H1 (cell line): ENCODE measurements around the gene ABI3BP. TPM values are rescaled to one million over a fixed set of nuclear protein-coding genes. Genes with fewer than 3 reads are reported as not detected.

Experiments
- CTCF ChIA-PET: fragments of 300-600 bp; sonication (Branson Sonifier 250); formaldehyde crosslinking; loops from one replicate; lab custom pipeline; 2021; ENCODE audit not compliant: partially characterized antibody; lab: Charles Lee
- POLR2A ChIA-PET: fragments of 300-600 bp; sonication (Branson Sonifier 250); formaldehyde crosslinking; loops from one replicate; lab custom pipeline; 2021; ENCODE audit warnings: inconsistent platforms; ENCODE audit not compliant: partially characterized antibody; lab: Charles Lee
- DNase-seq, 2 experiments: peaks; one replicate each; pipeline versions ENCODE4 v3.0.0 to v3.0.0-alpha.2; 2010 to 2022; ENCODE audit warnings: low spot score in 2 of 2, low read depth in 1 of 2, mixed read lengths in 1 of 2
- FAIRE-seq: peaks from 2 replicates; lab custom pipeline; 2011; peaks lifted over from hg19 to GRCh38; lab: Jason Lieb, UNC
- H2AFZ ChIP-seq: 2 replicates; pipeline ENCODE4 v1.8.1; 2012; ENCODE audit warnings: low read length, inconsistent platforms
- H2AK5ac ChIP-seq: 2 replicates; pipeline ENCODE4 v1.6.1; 2013; ENCODE audit warnings: low read depth, low read length
- H2BK120ac ChIP-seq: replicated peaks from 2 replicates; pipeline ENCODE3; 2013; ENCODE audit warnings: low read depth, low read length, inconsistent platforms
- H2BK12ac ChIP-seq: 2 replicates; pipeline ENCODE4 v1.6.1; 2013; ENCODE audit warnings: low read depth, low read length
- H2BK15ac ChIP-seq: 2 replicates; pipeline ENCODE4 v1.6.1; 2013; ENCODE audit warnings: low read length
- H2BK20ac ChIP-seq: 2 replicates; pipeline ENCODE4 v1.6.1; 2013; ENCODE audit warnings: low read length
- H2BK5ac ChIP-seq: 2 replicates; pipeline ENCODE4 v1.6.1; 2013; ENCODE audit warnings: low read depth, low read length
- H3K14ac ChIP-seq: 2 replicates; pipeline ENCODE4 v1.6.1; 2013; ENCODE audit warnings: inconsistent platforms; ENCODE audit not compliant: insufficient read length
- H3K18ac ChIP-seq: 2 replicates; pipeline ENCODE4 v1.6.1; 2013; ENCODE audit warnings: low read length; ENCODE audit errors: extremely low read depth
- H3K23ac ChIP-seq: 2 replicates; pipeline ENCODE4 v1.6.1; 2013; ENCODE audit warnings: inconsistent platforms; ENCODE audit not compliant: insufficient read length
- H3K23me2 ChIP-seq: 2 replicates; pipeline ENCODE4 v1.6.1; 2013; ENCODE audit warnings: low read depth, low read length
- H3K27ac ChIP-seq: 2 replicates; pipeline ENCODE4 v1.6.1; 2011; ENCODE audit warnings: low read depth, low read length, inconsistent platforms
- H3K27me3 ChIP-seq, 4 experiments: replicated peaks in 1 of 4; 1 replicate in 1 of 4; 2 replicates in 3 of 4; pipeline versions ENCODE4 v1.6.1 to v1.8.1; 2011 to 2013; ENCODE audit warnings: low read length in 3 of 4, mild to moderate bottlenecking in 3 of 4, inconsistent platforms in 2 of 4, mixed read lengths in 2 of 4, moderate library complexity in 1 of 4; ENCODE audit not compliant: control insufficient read depth in 3 of 4, insufficient read depth in 3 of 4; ENCODE audit errors: extremely low read depth in 1 of 4
- H3K36me3 ChIP-seq, 4 experiments: 2 replicates each; pipeline versions ENCODE4 v1.6.1 to v1.8.1; 2011 to 2013; ENCODE audit warnings: mild to moderate bottlenecking in 4 of 4, low read length in 3 of 4, moderate library complexity in 2 of 4, control low read depth in 1 of 4, inconsistent platforms in 1 of 4; ENCODE audit not compliant: insufficient read depth in 4 of 4, control insufficient read depth in 2 of 4
- H3K4ac ChIP-seq: replicated peaks from 2 replicates; pipeline ENCODE3; 2013; ENCODE audit warnings: low read length, low read depth, mixed read lengths, inconsistent platforms; ENCODE audit not compliant: insufficient read length
- H3K4me1 ChIP-seq, 4 experiments: replicated peaks in 1 of 4; 1 replicate in 1 of 4; 2 replicates in 3 of 4; pipeline versions ENCODE4 v1.6.1 to v1.8.1; 2011 to 2013; ENCODE audit warnings: low read length in 3 of 4, inconsistent platforms in 2 of 4, mixed read lengths in 1 of 4; ENCODE audit not compliant: insufficient read depth in 4 of 4, control insufficient read depth in 3 of 4
- H3K4me2 ChIP-seq, 2 experiments: 2 replicates each; pipeline versions ENCODE4 v1.6.1 to v1.8.1; 2011 to 2013; ENCODE audit warnings: low read depth in 2 of 2, low read length in 2 of 2, control low read depth in 1 of 2, inconsistent platforms in 1 of 2, mild to moderate bottlenecking in 1 of 2; ENCODE audit not compliant: insufficient read depth in 1 of 2
- H3K4me3 ChIP-seq, 4 experiments: fragments of 200-600, 300-600 bp in 1 of 4; sonication (generic), shearing (Covaris generic), sonication (Bioruptor Twin) in 1 of 4; 2 replicates each; pipeline versions ENCODE4 v1.5.1 to v1.8.1; 2011 to 2016; ENCODE audit warnings: low read length in 4 of 4, low read depth in 3 of 4, control low read depth in 2 of 4, inconsistent platforms in 2 of 4, mild to moderate bottlenecking in 2 of 4, mixed read lengths in 1 of 4, moderate library complexity in 1 of 4; ENCODE audit not compliant: insufficient read depth in 2 of 4; ENCODE audit errors: extremely low read depth in 1 of 4
- H3K56ac ChIP-seq: replicated peaks from 2 replicates; pipeline ENCODE3; 2013; ENCODE audit warnings: low read depth, mild to moderate bottlenecking, mixed read lengths, low read length, inconsistent platforms; ENCODE audit not compliant: insufficient read length
- H3K79me1 ChIP-seq: 2 replicates; pipeline ENCODE4 v1.6.1; 2013; ENCODE audit warnings: low read depth, low read length, control low read depth
- H3K79me2 ChIP-seq, 2 experiments: 2 replicates each; pipeline versions ENCODE4 v1.6.1 to v1.8.1; 2012 to 2013; ENCODE audit warnings: low read length in 2 of 2, mild to moderate bottlenecking in 2 of 2, inconsistent platforms in 1 of 2; ENCODE audit not compliant: insufficient read depth in 2 of 2, control insufficient read depth in 1 of 2
- H3K9ac ChIP-seq, 4 experiments: replicated peaks in 1 of 4; 1 replicate in 1 of 4; 2 replicates in 3 of 4; pipeline versions ENCODE4 v1.6.1 to v1.8.1; 2011 to 2013; ENCODE audit warnings: low read depth in 3 of 4, low read length in 3 of 4, control low read depth in 2 of 4, mild to moderate bottlenecking in 2 of 4, moderate library complexity in 2 of 4, inconsistent platforms in 1 of 4; ENCODE audit errors: extremely low read depth in 1 of 4
- H3K9me3 ChIP-seq, 2 experiments: 2 replicates each; pipeline versions ENCODE4 v1.6.1 to v1.8.1; 2012 to 2013; ENCODE audit warnings: mild to moderate bottlenecking in 2 of 2, moderate library complexity in 2 of 2, control low read depth in 1 of 2, inconsistent platforms in 1 of 2, low read depth in 1 of 2, low read length in 1 of 2, mixed read lengths in 1 of 2; ENCODE audit not compliant: insufficient read depth in 2 of 2
- H4K20me1 ChIP-seq, 2 experiments: replicated peaks in 1 of 2; 2 replicates each; pipeline versions ENCODE3 to v1.8.1; 2011 to 2013; ENCODE audit warnings: inconsistent platforms in 2 of 2, low read length in 2 of 2, mild to moderate bottlenecking in 1 of 2; ENCODE audit not compliant: insufficient read depth in 2 of 2, control insufficient read depth in 1 of 2
- H4K5ac ChIP-seq: 2 replicates; pipeline ENCODE4 v1.6.1; 2013; ENCODE audit warnings: low read length, low read depth, mixed read lengths, inconsistent platforms; ENCODE audit not compliant: insufficient read length
- H4K8ac ChIP-seq: 2 replicates; pipeline ENCODE4 v1.8.0; 2013; ENCODE audit warnings: mild to moderate bottlenecking, moderate library complexity, low read length, inconsistent platforms; ENCODE audit not compliant: insufficient read depth; ENCODE audit errors: extremely low read depth
- H4K91ac ChIP-seq: replicated peaks from 2 replicates; pipeline ENCODE3; 2013; ENCODE audit warnings: low read length, mixed read lengths, inconsistent platforms; ENCODE audit not compliant: insufficient read length
- CBX8 ChIP-seq: fragments of 300-800, 300-1000 bp; sonication (generic); IDR thresholded peaks from 2 replicates; pipeline ENCODE4 v1.7.1; 2016; ENCODE audit warnings: low read depth, low read length, borderline replicate concordance
- EP300 ChIP-seq, 2 experiments: IDR thresholded peaks; 1 replicate in 1 of 2; 2 replicates in 1 of 2; pipeline ENCODE4 v1.6.1; 2011 to 2012; ENCODE audit warnings: low read depth in 2 of 2, low read length in 2 of 2, mild to moderate bottlenecking in 2 of 2, borderline replicate concordance in 1 of 2, inconsistent platforms in 1 of 2, moderate library complexity in 1 of 2
- PHF8 ChIP-seq: fragments of 200-600 bp; sonication (generic); conservative IDR thresholded peaks from 2 replicates; pipeline ENCODE4 v1.7.1; 2012; ENCODE audit warnings: low read depth, mild to moderate bottlenecking, inconsistent platforms, low read length, moderate library complexity
- POLR2A ChIP-seq, 2 experiments: IDR thresholded peaks; 1 replicate in 1 of 2; 2 replicates in 1 of 2; pipeline ENCODE4 v1.6.1; 2011; ENCODE audit warnings: low read depth in 2 of 2, low read length in 2 of 2, mild to moderate bottlenecking in 2 of 2; ENCODE audit errors: control extremely low read depth in 1 of 2
- RBBP5 ChIP-seq: IDR thresholded peaks from 2 replicates; pipeline ENCODE4 v1.7.1; 2012; ENCODE audit warnings: low read depth, mild to moderate bottlenecking, inconsistent platforms, low read length, moderate library complexity, borderline replicate concordance
- RNF2 ChIP-seq: fragments of 200-900, 300-1000 bp; sonication (generic); IDR thresholded peaks from 2 replicates; pipeline ENCODE4 v1.7.1; 2016; ENCODE audit warnings: borderline replicate concordance, low read depth, mild to moderate bottlenecking, antibody characterized with exemption, low read length; ENCODE audit not compliant: poor library complexity, severe bottlenecking; ENCODE audit errors: missing control alignments
- SIX5 ChIP-seq: IDR thresholded peaks from 2 replicates; pipeline ENCODE4 v1.6.1; 2011; ENCODE audit warnings: mild to moderate bottlenecking, low read depth, low read length
- SP4 ChIP-seq: IDR thresholded peaks from 2 replicates; pipeline ENCODE4 v1.6.1; 2012; ENCODE audit warnings: low read length, inconsistent platforms
- SRF ChIP-seq: IDR thresholded peaks from 2 replicates; pipeline ENCODE4 v1.6.1; 2011; ENCODE audit warnings: mild to moderate bottlenecking, low read depth, low read length, moderate library complexity
- SUZ12 ChIP-seq: fragments of 200-600 bp; sonication (generic); IDR thresholded peaks from 2 replicates; pipeline ENCODE4 v1.6.1; 2012; ENCODE audit warnings: mild to moderate bottlenecking, inconsistent platforms, low read length, moderate library complexity, mixed read lengths
- TAF1 ChIP-seq: IDR thresholded peaks from 2 replicates; pipeline ENCODE4 v1.6.1; 2011; ENCODE audit warnings: mild to moderate bottlenecking, low read depth, low read length
- YY1 ChIP-seq: IDR thresholded peaks from 2 replicates; pipeline ENCODE4 v1.6.1; 2011; ENCODE audit warnings: low read depth, mild to moderate bottlenecking, low read length
- WGBS, 2 experiments: shearing (Covaris generic) in 1 of 2; methylation state at CpG; one replicate each; pipeline versions ENCODE4 v1.1.6 to v1.1.7; 2013 to 2015; ENCODE audit warnings: low lambda C conversion rate in 2 of 2, mixed read lengths in 2 of 2, inconsistent platforms in 1 of 2, low coverage in 1 of 2, missing lambda C conversion rate in 1 of 2; ENCODE audit not compliant: insufficient replicate concordance in 2 of 2, insufficient coverage in 1 of 2, insufficient read length in 1 of 2; ENCODE audit errors: extremely low coverage in 1 of 2, missing lambda C conversion rate in 1 of 2; 5-methylcytosine and 5-hydroxymethylcytosine counted together
- polyA plus RNA-seq, 7 experiments: library from polyadenylated mRNA; depleted of rRNA in 3 of 7; stranded (reverse) in 5 of 7; unstranded in 2 of 7; fragments of >200 nt in 5 of 7; fragments of 200-250 nt in 2 of 7; gene quantifications; 1 replicate in 5 of 7; 2 replicates in 1 of 7; 4 replicates in 1 of 7; pipeline versions ENCODE4 v1.2.1 to v1.2.3, GENCODE V29; 2011 to 2013; ENCODE audit warnings: missing spikeins in 2 of 7, mixed read lengths in 2 of 7
- total RNA-seq: library from RNA; stranded (reverse); fragmentation: NEBNext Ultra II Directional; extraction: Animal tissue kit (Norgen Biotek cat#: 25700); gene quantifications from 2 replicates; pipeline ENCODE4 v1.2.1, GENCODE V29; 2021

Gene ABI3BP
- total and polyA plus RNA-seq, 2 of the 8 experiments (the other 6 are each of a cell fraction or from before 2014, with no cell fraction given), result 0.08 to 0.32 TPM

- Histone ChIP-seq H3K14ac (no peak overlapping the region), H2BK12ac (no peak overlapping the region), H2BK15ac (no peak overlapping the region), H2BK20ac (no peak overlapping the region), H3K9me3 (0 out of 4 replicates have a peak, but pooled peaks cover 0 to 2% of the 10 kb centered on the region in 2 experiments), H4K8ac (no peak overlapping the region), H3K79me2 (no peaks in the 10 kb centered on the region), H3K23me2 (no peaks in the 10 kb centered on the region; the same call in 1 of the 2 replicates), H3K56ac (no peak overlapping the region), H3K4me2 (no peak overlapping the region), H3K4ac (no peak overlapping the region), H4K5ac (no peak overlapping the region), H2BK5ac (no peak overlapping the region), H3K4me1 (no peaks in the 10 kb centered on the region), H2AFZ (no peak overlapping the region), H2AK5ac (no peak overlapping the region), H3K18ac (no peak overlapping the region), H3K4me3 (no peak overlapping the region), H3K79me1 (no peaks in the 10 kb centered on the region), H3K9ac (no peak overlapping the region), H4K20me1 (no peaks in the 10 kb centered on the region), H3K23ac (no peak overlapping the region), H2BK120ac (no peak overlapping the region), H3K36me3 (no peaks in the 10 kb centered on the region), H3K27me3 (no peaks in the 10 kb centered on the region), H4K91ac (no peak overlapping the region), H3K27ac (no peak overlapping the region)
- ChIA-PET CTCF (no interaction called here), POLR2A (no interaction called here)
- TF ChIP-seq CBX8 (no peak), RNF2 (no peak), YY1 (no peak), TAF1 (no peak), RBBP5 (no peak), PHF8 (no peak), SRF (no peak), POLR2A (IDR thresholded peaks at IDR 0.05; ENCODE audit: control extremely low read depth in 1 of 2, low read depth in 2 of 2, low read length in 2 of 2) (no peak), SIX5 (no peak), SUZ12 (no peak), EP300 (IDR thresholded peaks at IDR 0.05; ENCODE audit: borderline replicate concordance in 1 of 2, low read depth in 2 of 2, low read length in 2 of 2) (no peak), SP4 (no peak)
- no peak for DNase-seq
- no peak for FAIRE-seq
- 92% methylated on average over 3 of the region's 4 CpGs; no CpG with 5 or more reads in 1 of the 2 experiments for WGBS, 2 experiments
Measured at GRCh38 chr3:100954990-100955389, 38.2 kb downstream of the ABI3BP start.
